Measurements from ENCODE around the gene PRSS57. TPM values are rescaled to one million over a fixed set of nuclear protein-coding genes. Genes with fewer than 3 reads are reported as not detected.

PRSS57 gene
- total RNA-seq, 1 experiment from 2014 or later = not detected

DNA sequence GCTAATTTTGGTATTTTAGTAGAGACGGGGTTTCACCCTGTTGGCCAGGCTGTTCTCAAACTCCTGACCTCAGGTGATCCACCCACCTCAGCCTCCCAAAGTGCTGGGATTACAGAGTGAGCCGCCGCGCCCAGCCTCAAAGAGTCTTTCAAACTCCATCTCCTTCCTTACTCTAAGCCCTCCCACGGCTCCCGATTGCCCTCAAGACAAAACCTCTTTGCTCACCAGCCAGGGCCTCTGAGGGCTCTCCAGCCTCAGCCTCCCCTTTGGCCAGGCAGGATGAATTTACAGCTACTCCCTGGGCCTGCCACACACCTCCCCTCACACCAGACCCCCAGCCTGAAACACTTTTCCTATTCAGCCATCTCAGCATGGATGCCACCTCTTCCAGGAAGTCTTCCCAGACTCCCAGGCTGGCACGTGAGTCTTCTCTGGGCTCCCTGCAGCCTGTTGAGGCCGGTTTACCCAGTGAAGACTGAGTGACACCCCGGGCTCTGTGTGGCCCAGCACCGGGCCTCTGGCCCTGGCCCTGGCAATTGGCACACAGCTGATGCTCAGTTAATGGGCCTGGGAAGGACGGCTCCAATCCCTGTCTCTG is 7.6 kb downstream of the PRSS57 start:
- H3K4me1 ChIP-seq (ENCODE audit: control insufficient read depth, insufficient read depth, low read length) = no peaks in the 10 kb centered on the region
- in situ Hi-C loops (cut with HindIII; ENCODE audit: low pct_unique_long_range_greater_than_20kb, low sequenced_read_pairs) = no loop called here
- no TSS peak for BruUV-seq (replicated peaks)
- intact Hi-C loops (cut with micrococcal nuclease; ENCODE audit: unreplicated experiment) = no loop called here
- no peak overlapping the region for H3K4me3 ChIP-seq (ENCODE audit: low read depth in 2 of 2, low read length in 2 of 2)
- H3K36me3 ChIP-seq (ENCODE audit: control insufficient read depth, insufficient read depth, low read length) = no peaks in the 10 kb centered on the region
- ATAC-seq (no peak), DNase-seq (ENCODE audit: low read depth, low spot score) (no peak)
- no peaks in the 10 kb centered on the region for H3K27me3 ChIP-seq (ENCODE audit: control insufficient read depth, insufficient read depth, low read length)
- H3K27ac ChIP-seq (ENCODE audit: low read length) = no peak overlapping the region
- POLR2A ChIA-PET = no interaction called here
- no peaks in the 10 kb centered on the region for H3K9me3 ChIP-seq (ENCODE audit: control insufficient read depth, insufficient read depth, low read depth, low read length)
- TF ChIP-seq TCF7L2 (IDR thresholded peaks at IDR 0.05; ENCODE audit: low read depth, low read length) (no peak), SIN3A (IDR thresholded peaks at IDR 0.05; ENCODE audit: borderline replicate concordance, insufficient read depth, low read depth, low read length) (no peak), CTCF (IDR thresholded peaks at IDR 0.05) (no peak), POLR2AphosphoS5 (IDR thresholded peaks at IDR 0.05; ENCODE audit: low read depth, low read length) (no peak)
- TF ChIP-seq, protein P1, sequence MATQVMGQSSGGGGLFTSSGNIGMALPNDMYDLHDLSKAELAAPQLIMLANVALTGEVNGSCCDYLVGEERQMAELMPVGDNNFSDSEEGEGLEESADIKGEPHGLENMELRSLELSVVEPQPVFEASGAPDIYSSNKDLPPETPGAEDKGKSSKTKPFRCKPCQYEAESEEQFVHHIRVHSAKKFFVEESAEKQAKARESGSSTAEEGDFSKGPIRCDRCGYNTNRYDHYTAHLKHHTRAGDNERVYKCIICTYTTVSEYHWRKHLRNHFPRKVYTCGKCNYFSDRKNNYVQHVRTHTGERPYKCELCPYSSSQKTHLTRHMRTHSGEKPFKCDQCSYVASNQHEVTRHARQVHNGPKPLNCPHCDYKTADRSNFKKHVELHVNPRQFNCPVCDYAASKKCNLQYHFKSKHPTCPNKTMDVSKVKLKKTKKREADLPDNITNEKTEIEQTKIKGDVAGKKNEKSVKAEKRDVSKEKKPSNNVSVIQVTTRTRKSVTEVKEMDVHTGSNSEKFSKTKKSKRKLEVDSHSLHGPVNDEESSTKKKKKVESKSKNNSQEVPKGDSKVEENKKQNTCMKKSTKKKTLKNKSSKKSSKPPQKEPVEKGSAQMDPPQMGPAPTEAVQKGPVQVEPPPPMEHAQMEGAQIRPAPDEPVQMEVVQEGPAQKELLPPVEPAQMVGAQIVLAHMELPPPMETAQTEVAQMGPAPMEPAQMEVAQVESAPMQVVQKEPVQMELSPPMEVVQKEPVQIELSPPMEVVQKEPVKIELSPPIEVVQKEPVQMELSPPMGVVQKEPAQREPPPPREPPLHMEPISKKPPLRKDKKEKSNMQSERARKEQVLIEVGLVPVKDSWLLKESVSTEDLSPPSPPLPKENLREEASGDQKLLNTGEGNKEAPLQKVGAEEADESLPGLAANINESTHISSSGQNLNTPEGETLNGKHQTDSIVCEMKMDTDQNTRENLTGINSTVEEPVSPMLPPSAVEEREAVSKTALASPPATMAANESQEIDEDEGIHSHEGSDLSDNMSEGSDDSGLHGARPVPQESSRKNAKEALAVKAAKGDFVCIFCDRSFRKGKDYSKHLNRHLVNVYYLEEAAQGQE (IDR thresholded peaks at IDR 0.05; ENCODE audit: insufficient read depth in 1 of 2, low read depth in 2 of 2, low read length in 1 of 2) = no peak
- CTCF ChIA-PET = no interaction called here

GRCh38 chr19:686589-687297 is 8.5 kb downstream of the PRSS57 start:
- in situ Hi-C loops (cut with HindIII; ENCODE audit: low pct_unique_long_range_greater_than_20kb, low sequenced_read_pairs) = no loop called here
- ChIA-PET POLR2A (no interaction called here), CTCF (interaction anchor here (0.7 kb wide), 1 partner anchor 1774 kb away, joined by 5 read pairs; no protein-coding TSS in a partner anchor)
- Histone ChIP-seq H3K27ac (ENCODE audit: low read length) (no peak overlapping the region), H3K27me3 (ENCODE audit: control insufficient read depth, insufficient read depth, low read length) (no peaks in the 10 kb centered on the region), H3K9me3 (ENCODE audit: control insufficient read depth, insufficient read depth, low read depth, low read length) (no peaks in the 10 kb centered on the region), H3K4me3 (ENCODE audit: low read depth in 2 of 2, low read length in 2 of 2) (no peak overlapping the region), H3K4me1 (ENCODE audit: control insufficient read depth, insufficient read depth, low read length) (no peaks in the 10 kb centered on the region), H3K36me3 (ENCODE audit: control insufficient read depth, insufficient read depth, low read length) (no peaks in the 10 kb centered on the region)
- intact Hi-C loops (cut with micrococcal nuclease; ENCODE audit: unreplicated experiment) = no loop called here
- no peak for ATAC-seq
- no peak for DNase-seq (ENCODE audit: low read depth, low spot score)
- TF ChIP-seq CTCF (IDR thresholded peaks at IDR 0.05) = no peak
- TF ChIP-seq TCF7L2 (IDR thresholded peaks at IDR 0.05; ENCODE audit: low read depth, low read length) = no peak
- TF ChIP-seq, protein P1 (IDR thresholded peaks at IDR 0.05; ENCODE audit: insufficient read depth in 1 of 2, low read depth in 2 of 2, low read length in 1 of 2) = no peak
- TF ChIP-seq SIN3A (IDR thresholded peaks at IDR 0.05; ENCODE audit: borderline replicate concordance, insufficient read depth, low read depth, low read length) = no peak
- TF ChIP-seq POLR2AphosphoS5 (IDR thresholded peaks at IDR 0.05; ENCODE audit: low read depth, low read length) = no peak
- no TSS peak for BruUV-seq (replicated peaks)

Measured in Panc1 (cell line).